Activated CD4-positive, alpha-beta T cell treated with anti-CD3 and anti-CD28 coated beads for 48 hours (primary cell): Measurements from ENCODE around the gene GOLGA6L10.

Source experiments
- DNase-seq: peaks from one replicate; pipeline ENCODE4 v3.0.0-alpha.2; 2020

Gene GOLGA6L10

DNA sequence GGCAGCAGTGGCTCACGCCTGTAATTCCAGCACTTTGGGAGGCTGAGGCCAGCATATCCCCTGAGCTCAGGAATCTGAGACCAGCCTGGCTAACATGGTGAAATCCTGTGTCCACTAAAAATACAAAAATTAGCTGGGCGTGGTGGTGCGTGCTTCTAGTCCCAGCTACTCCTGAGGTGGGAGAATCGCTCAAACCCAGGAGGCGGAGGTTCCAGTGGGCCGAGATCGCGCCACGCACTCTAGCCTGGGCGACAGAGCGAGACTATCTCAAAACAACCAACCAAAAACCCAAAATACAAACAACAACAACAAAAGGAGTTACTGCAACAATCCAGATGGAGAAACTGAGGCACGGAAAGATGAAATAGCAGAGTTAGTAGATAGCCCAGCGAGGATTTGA, 51.2 kb downstream of the GOLGA6L10 start:
- DNase-seq: no peak

DNA sequence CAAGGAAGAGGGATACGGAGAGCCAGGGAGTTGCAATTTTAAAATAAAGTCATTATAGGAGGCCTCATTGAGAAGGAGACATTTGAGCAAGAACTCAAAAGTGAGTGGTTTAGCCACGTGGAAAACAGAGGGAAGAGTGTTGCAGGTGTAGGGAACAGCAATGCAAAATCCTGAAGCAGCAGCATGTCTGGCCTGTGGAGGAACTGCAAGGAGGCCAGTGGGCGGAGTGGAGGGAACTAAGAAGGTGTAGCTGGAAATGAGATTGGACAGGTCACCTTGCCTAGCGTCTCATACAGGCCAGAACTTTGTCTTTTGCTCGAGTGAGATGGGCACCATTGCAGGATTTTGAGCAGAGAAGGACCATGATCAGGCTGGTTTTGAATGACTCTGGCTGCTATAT, 51.7 kb downstream of the GOLGA6L10 start:
- DNase-seq: no peak

DNA sequence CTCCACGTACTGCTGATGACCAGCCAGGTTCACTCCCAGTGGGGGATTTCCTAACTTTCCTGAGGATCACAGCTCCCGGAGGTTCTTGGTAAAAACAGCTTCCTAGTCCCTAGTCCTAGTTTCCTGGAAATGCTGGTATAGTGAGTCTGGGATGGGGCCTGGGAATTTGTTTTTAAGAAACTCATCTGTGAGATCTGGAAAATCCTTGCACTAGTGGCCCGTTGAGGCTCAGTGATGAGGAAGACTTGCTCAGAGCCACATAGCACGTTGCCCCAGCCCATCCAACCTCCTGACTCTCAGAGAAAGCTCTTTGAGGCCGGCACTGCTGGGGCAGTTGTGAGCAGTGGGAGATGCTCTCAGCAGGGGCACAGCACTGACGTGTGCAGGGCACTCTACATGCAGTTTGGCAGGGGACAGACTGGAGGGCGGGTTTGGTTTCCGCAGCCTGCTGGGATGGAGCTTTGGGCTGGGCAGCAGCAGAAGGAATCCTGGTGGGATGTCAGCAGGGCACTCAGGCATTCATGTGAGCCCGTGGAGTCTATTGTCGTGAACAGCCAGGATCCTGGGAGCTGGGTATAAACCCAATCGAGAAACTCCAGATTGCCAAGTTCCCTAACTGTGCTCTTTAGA, 55.1 kb downstream of the GOLGA6L10 start:
- no peak for DNase-seq

DNA sequence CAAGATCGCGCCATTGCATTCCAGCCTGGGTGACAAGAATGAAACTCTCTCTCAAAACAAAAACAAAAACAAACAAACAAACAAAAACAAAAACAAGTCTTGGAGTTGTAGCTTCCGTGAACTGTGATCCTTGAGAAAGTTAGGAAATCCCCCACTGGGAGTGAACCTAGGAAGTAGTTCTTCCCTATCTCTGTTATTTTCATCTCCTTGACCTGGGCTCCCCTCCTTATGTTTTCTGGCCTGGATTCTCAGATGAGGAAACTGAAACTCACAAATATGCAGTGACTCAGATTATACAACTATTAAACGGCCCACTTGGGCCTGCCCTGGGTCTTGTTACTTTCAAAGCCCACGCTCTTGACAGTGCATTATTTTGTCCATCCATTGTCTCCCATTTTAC, 57.0 kb downstream of the GOLGA6L10 start:
- DNase-seq: no peak
